HEK293 (cell line): ENCODE results near the gene ZSCAN9.

Source experiments
- CTCF ChIA-PET: fragments of 350-600 bp; formaldehyde crosslinking; extraction: SDS; loops from one replicate; lab custom pipeline; 2021; ENCODE audit warnings: antibody characterized with exemption; lab: Yijun Ruan, JAX
- POLR2A ChIA-PET: fragments of 300-600 bp; formaldehyde crosslinking; extraction: SDS; loops from one replicate; lab custom pipeline; 2020; ENCODE audit warnings: antibody characterized with exemption, inconsistent platforms; lab: Yijun Ruan, JAX
- H3K27ac ChIP-seq: fragments of 200-500 bp; sonication (Bioruptor generic); 2 replicates; pipeline ENCODE4 v1.5.1; 2014; ENCODE audit warnings: low read depth, low read length, control low read depth, inconsistent platforms; ENCODE audit errors: extremely low read depth
- H3K36me3 ChIP-seq, 2 experiments: fragments of 200-500 bp in 1 of 2; sonication (Bioruptor generic) in 1 of 2; 1 replicate in 1 of 2; 2 replicates in 1 of 2; pipeline ENCODE4 v1.5.1; 2014 to 2017; ENCODE audit warnings: inconsistent platforms in 2 of 2, low read length in 2 of 2; ENCODE audit not compliant: control insufficient read depth in 2 of 2, insufficient read depth in 1 of 2
- H3K4me1 ChIP-seq: fragments of 200-500 bp; sonication (Bioruptor generic); 2 replicates; pipeline ENCODE4 v1.5.1; 2014; ENCODE audit warnings: mild to moderate bottlenecking, low read length, inconsistent platforms; ENCODE audit not compliant: control insufficient read depth, insufficient read depth
- H3K4me3 ChIP-seq: 2 replicates; pipeline ENCODE4 v1.5.1; 2011; ENCODE audit warnings: low read depth, mild to moderate bottlenecking, control low read depth, low read length, moderate library complexity
- H3K9me3 ChIP-seq: fragments of 200-500 bp; sonication (Bioruptor generic); 2 replicates; pipeline ENCODE4 v1.5.1; 2014; ENCODE audit warnings: low read depth, low read length, inconsistent platforms; ENCODE audit not compliant: control insufficient read depth, insufficient read depth
- HOXD13 ChIP-seq: sonication (generic); formaldehyde crosslinking; IDR thresholded peaks from 2 replicates; pipeline ENCODE4 v1.8.0; 2022; ENCODE audit warnings: missing genetic modification reagents, borderline replicate concordance
- IKZF3 ChIP-seq: fragments of 450-650 bp; IDR thresholded peaks from 2 replicates; pipeline ENCODE4 v1.5.0; 2018; ENCODE audit warnings: missing biosample characterization, mild to moderate bottlenecking, missing genetic modification characterization, moderate library complexity
- KLF8 ChIP-seq: fragments of 450-650 bp; formaldehyde crosslinking; IDR thresholded peaks from 2 replicates; pipeline ENCODE4 v1.5.1; 2016; ENCODE audit warnings: missing biosample characterization, missing genetic modification characterization
- KLF9 ChIP-seq: fragments of 450-650 bp; formaldehyde crosslinking; IDR thresholded peaks from 2 replicates; pipeline ENCODE4 v1.5.1; 2016; ENCODE audit warnings: missing biosample characterization, missing genetic modification characterization, low read depth
- OVOL3 ChIP-seq: fragments of 450-650 bp; formaldehyde crosslinking; IDR thresholded peaks from 2 replicates; pipeline ENCODE4 v1.5.1; 2016; ENCODE audit warnings: missing biosample characterization, missing genetic modification characterization
- SP7 ChIP-seq: fragments of 450-650 bp; formaldehyde crosslinking; IDR thresholded peaks from 2 replicates; pipeline ENCODE4 v1.5.1; 2016; ENCODE audit warnings: missing biosample characterization, missing genetic modification characterization
- WT1 ChIP-seq: fragments of 450-650 bp; formaldehyde crosslinking; IDR thresholded peaks from 2 replicates; pipeline ENCODE4 v1.5.1; 2016; ENCODE audit warnings: missing biosample characterization, missing genetic modification characterization
- ZBTB26 ChIP-seq: fragments of 450-650 bp; formaldehyde crosslinking; optimal IDR thresholded peaks from 2 replicates; pipeline ENCODE3; 2016; ENCODE audit warnings: missing biosample characterization, mild to moderate bottlenecking, missing genetic modification characterization
- ZFHX2 ChIP-seq: fragments of 450-650 bp; formaldehyde crosslinking; conservative IDR thresholded peaks from 2 replicates; pipeline ENCODE4 v1.5.1; 2016; ENCODE audit warnings: missing biosample characterization, missing genetic modification characterization
- ZIC2 ChIP-seq: fragments of 450-650 bp; formaldehyde crosslinking; IDR thresholded peaks from 2 replicates; pipeline ENCODE4 v1.5.1; 2016; ENCODE audit warnings: missing biosample characterization, missing genetic modification characterization
- ZNF155 ChIP-seq: fragments of 450-650 bp; formaldehyde crosslinking; IDR thresholded peaks from 2 replicates; pipeline ENCODE4 v1.5.1; 2016; ENCODE audit warnings: missing biosample characterization, missing genetic modification characterization
- ZNF174 ChIP-seq: fragments of 450-650 bp; formaldehyde crosslinking; IDR thresholded peaks from 2 replicates; pipeline ENCODE4 v1.5.0; 2017; ENCODE audit warnings: missing biosample characterization, mild to moderate bottlenecking, missing genetic modification characterization
- ZNF211 ChIP-seq: fragments of 450-650 bp; formaldehyde crosslinking; IDR thresholded peaks from 2 replicates; pipeline ENCODE4 v1.5.1; 2016; ENCODE audit warnings: low read depth, missing biosample characterization, missing genetic modification characterization
- ZNF214 ChIP-seq: fragments of 450-650 bp; formaldehyde crosslinking; IDR thresholded peaks from 2 replicates; pipeline ENCODE4 v1.5.1; 2017; ENCODE audit warnings: missing biosample characterization, mild to moderate bottlenecking, missing genetic modification characterization, borderline replicate concordance
- ZNF24 ChIP-seq: fragments of 450-650 bp; formaldehyde crosslinking; IDR thresholded peaks from 2 replicates; pipeline ENCODE4 v1.5.1; 2016; ENCODE audit warnings: missing biosample characterization, missing genetic modification characterization
- ZNF350 ChIP-seq: fragments of 450-650 bp; formaldehyde crosslinking; IDR thresholded peaks from 2 replicates; pipeline ENCODE4 v1.5.0; 2017; ENCODE audit warnings: missing biosample characterization, mild to moderate bottlenecking, missing genetic modification characterization
- ZNF426 ChIP-seq: fragments of 450-650 bp; formaldehyde crosslinking; IDR thresholded peaks from 2 replicates; pipeline ENCODE4 v1.5.1; 2017; ENCODE audit warnings: missing biosample characterization, missing genetic modification characterization, mild to moderate bottlenecking, inconsistent platforms, moderate library complexity
- ZNF571 ChIP-seq: fragments of 450-650 bp; formaldehyde crosslinking; IDR thresholded peaks from 2 replicates; pipeline ENCODE4 v1.5.0; 2017; ENCODE audit warnings: missing biosample characterization, missing genetic modification characterization
- ZNF621 ChIP-seq: fragments of 450-650 bp; formaldehyde crosslinking; IDR thresholded peaks from 2 replicates; pipeline ENCODE4 v1.5.1; 2017; ENCODE audit warnings: missing biosample characterization, missing genetic modification characterization
- ZNF664 ChIP-seq: fragments of 450-650 bp; formaldehyde crosslinking; IDR thresholded peaks from 2 replicates; pipeline ENCODE4 v1.5.1; 2016; ENCODE audit warnings: missing biosample characterization, missing genetic modification characterization
- ZNF670 ChIP-seq: fragments of 450-650 bp; formaldehyde crosslinking; IDR thresholded peaks from 2 replicates; pipeline ENCODE4 v1.5.1; 2016; ENCODE audit warnings: missing biosample characterization, missing genetic modification characterization, low read depth
- ZNF677 ChIP-seq: fragments of 450-650 bp; IDR thresholded peaks from 2 replicates; pipeline ENCODE4 v1.5.0; 2018; ENCODE audit warnings: missing biosample characterization, mild to moderate bottlenecking, missing genetic modification characterization, moderate library complexity
- ZXDB ChIP-seq: fragments of 450-650 bp; formaldehyde crosslinking; IDR thresholded peaks from 2 replicates; pipeline ENCODE4 v1.5.1; 2016; ENCODE audit warnings: missing biosample characterization, missing genetic modification characterization
- TF ChIP-seq, protein P1 (sequence below): fragments of 450-650 bp; formaldehyde crosslinking; IDR thresholded peaks from 2 replicates; pipeline ENCODE4 v1.5.1; 2016; ENCODE audit warnings: missing biosample characterization, missing genetic modification characterization
- TF ChIP-seq, protein P2 (sequence below): fragments of 450-650 bp; formaldehyde crosslinking; IDR thresholded peaks from 2 replicates; pipeline ENCODE4 v1.5.1; 2017; ENCODE audit warnings: missing biosample characterization, missing genetic modification characterization
- TF ChIP-seq, protein P3 (sequence below): fragments of 450-650 bp; formaldehyde crosslinking; IDR thresholded peaks from 2 replicates; pipeline ENCODE4 v1.5.1; 2016; ENCODE audit warnings: missing biosample characterization, missing genetic modification characterization
- TF ChIP-seq, protein P4 (sequence below): fragments of 450-650 bp; formaldehyde crosslinking; IDR thresholded peaks from 2 replicates; pipeline ENCODE4 v1.5.1; 2017; ENCODE audit warnings: missing biosample characterization, missing genetic modification characterization
- TF ChIP-seq, protein P5 (sequence below): fragments of 450-650 bp; formaldehyde crosslinking; IDR thresholded peaks from 2 replicates; pipeline ENCODE4 v1.5.1; 2016; ENCODE audit warnings: missing biosample characterization, missing genetic modification characterization

ZSCAN9 gene

GRCh38 chr6:28225056-28225834 is at the start of gene ZSCAN9:
Gene ZSCAN9, plus strand, starts transcription at chr6:28225275. Its CDS starts 1,810 bp downstream, at chr6:28227085.
- CTCF ChIA-PET, result interaction anchor here (1.4 kb wide), 1 partner anchor 16 kb away, joined by 3 read pairs; no protein-coding TSS in a partner anchor
- H3K4me3 ChIP-seq, result peak within 1 kb of the TSS; percentile 74
- TF ChIP-seq ZNF211 (tag by site-specific recombination), result no peak
- TF ChIP-seq ZNF664 (tag by site-specific recombination), result no peak
- TF ChIP-seq ZNF670, result no peak
- no peak for TF ChIP-seq ZIC2 (tag by site-specific recombination)
- TF ChIP-seq, protein P1, sequence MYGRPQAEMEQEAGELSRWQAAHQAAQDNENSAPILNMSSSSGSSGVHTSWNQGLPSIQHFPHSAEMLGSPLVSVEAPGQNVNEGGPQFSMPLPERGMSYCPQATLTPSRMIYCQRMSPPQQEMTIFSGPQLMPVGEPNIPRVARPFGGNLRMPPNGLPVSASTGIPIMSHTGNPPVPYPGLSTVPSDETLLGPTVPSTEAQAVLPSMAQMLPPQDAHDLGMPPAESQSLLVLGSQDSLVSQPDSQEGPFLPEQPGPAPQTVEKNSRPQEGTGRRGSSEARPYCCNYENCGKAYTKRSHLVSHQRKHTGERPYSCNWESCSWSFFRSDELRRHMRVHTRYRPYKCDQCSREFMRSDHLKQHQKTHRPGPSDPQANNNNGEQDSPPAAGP (tag by site-specific recombination), result peak; percentile 31; the same call in 1 of the 2 replicates
- TF ChIP-seq ZNF24 (tag by site-specific recombination), result peak; percentile 49; the same call in 1 of the 2 replicates
- TF ChIP-seq ZNF621, result no peak
- TF ChIP-seq, protein P2, sequence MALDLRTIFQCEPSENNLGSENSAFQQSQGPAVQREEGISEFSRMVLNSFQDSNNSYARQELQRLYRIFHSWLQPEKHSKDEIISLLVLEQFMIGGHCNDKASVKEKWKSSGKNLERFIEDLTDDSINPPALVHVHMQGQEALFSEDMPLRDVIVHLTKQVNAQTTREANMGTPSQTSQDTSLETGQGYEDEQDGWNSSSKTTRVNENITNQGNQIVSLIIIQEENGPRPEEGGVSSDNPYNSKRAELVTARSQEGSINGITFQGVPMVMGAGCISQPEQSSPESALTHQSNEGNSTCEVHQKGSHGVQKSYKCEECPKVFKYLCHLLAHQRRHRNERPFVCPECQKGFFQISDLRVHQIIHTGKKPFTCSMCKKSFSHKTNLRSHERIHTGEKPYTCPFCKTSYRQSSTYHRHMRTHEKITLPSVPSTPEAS, result no peak; the same call in 1 of the 2 replicates
- no peak for TF ChIP-seq ZNF426 (tag by site-specific recombination)
- TF ChIP-seq, protein P3, sequence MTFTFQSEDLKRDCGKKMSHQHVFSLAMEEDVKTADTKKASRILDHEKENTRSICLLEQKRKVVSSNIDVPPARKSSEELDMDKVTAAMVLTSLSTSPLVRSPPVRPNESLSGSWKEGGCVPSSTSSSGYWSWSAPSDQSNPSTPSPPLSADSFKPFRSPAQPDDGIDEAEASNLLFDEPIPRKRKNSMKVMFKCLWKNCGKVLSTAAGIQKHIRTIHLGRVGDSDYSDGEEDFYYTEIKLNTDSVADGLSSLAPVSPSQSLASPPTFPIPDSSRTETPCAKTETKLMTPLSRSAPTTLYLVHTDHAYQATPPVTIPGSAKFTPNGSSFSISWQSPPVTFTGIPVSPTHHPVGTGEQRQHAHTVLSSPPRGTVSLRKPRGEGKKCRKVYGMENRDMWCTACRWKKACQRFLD (tag by site-specific recombination), result no peak
- TF ChIP-seq HOXD13 (CRISPR knock-in tag), result peak; percentile 54; the same call in 1 of the 2 replicates
- TF ChIP-seq, protein P4, sequence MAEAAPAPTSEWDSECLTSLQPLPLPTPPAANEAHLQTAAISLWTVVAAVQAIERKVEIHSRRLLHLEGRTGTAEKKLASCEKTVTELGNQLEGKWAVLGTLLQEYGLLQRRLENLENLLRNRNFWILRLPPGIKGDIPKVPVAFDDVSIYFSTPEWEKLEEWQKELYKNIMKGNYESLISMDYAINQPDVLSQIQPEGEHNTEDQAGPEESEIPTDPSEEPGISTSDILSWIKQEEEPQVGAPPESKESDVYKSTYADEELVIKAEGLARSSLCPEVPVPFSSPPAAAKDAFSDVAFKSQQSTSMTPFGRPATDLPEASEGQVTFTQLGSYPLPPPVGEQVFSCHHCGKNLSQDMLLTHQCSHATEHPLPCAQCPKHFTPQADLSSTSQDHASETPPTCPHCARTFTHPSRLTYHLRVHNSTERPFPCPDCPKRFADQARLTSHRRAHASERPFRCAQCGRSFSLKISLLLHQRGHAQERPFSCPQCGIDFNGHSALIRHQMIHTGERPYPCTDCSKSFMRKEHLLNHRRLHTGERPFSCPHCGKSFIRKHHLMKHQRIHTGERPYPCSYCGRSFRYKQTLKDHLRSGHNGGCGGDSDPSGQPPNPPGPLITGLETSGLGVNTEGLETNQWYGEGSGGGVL (tag by site-specific recombination), result peak; percentile 65
- peak; percentile 87 for TF ChIP-seq ZXDB (tag by site-specific recombination)
- TF ChIP-seq WT1 (tag by site-specific recombination), result peak; percentile 32; the same call in 1 of the 2 replicates
- TF ChIP-seq ZNF214 (tag by site-specific recombination), result no peak
- TF ChIP-seq IKZF3 (tag by site-specific recombination), result peak; percentile 62
- TF ChIP-seq KLF9 (tag by site-specific recombination), result peak; percentile 93
- TF ChIP-seq ZFHX2 (tag by site-specific recombination), result peak; percentile 48
- no peak for TF ChIP-seq ZNF350
- peak; percentile 84 for TF ChIP-seq KLF8 (tag by site-specific recombination)
- no peak for TF ChIP-seq ZNF677 (tag by site-specific recombination)
- TF ChIP-seq, protein P5, sequence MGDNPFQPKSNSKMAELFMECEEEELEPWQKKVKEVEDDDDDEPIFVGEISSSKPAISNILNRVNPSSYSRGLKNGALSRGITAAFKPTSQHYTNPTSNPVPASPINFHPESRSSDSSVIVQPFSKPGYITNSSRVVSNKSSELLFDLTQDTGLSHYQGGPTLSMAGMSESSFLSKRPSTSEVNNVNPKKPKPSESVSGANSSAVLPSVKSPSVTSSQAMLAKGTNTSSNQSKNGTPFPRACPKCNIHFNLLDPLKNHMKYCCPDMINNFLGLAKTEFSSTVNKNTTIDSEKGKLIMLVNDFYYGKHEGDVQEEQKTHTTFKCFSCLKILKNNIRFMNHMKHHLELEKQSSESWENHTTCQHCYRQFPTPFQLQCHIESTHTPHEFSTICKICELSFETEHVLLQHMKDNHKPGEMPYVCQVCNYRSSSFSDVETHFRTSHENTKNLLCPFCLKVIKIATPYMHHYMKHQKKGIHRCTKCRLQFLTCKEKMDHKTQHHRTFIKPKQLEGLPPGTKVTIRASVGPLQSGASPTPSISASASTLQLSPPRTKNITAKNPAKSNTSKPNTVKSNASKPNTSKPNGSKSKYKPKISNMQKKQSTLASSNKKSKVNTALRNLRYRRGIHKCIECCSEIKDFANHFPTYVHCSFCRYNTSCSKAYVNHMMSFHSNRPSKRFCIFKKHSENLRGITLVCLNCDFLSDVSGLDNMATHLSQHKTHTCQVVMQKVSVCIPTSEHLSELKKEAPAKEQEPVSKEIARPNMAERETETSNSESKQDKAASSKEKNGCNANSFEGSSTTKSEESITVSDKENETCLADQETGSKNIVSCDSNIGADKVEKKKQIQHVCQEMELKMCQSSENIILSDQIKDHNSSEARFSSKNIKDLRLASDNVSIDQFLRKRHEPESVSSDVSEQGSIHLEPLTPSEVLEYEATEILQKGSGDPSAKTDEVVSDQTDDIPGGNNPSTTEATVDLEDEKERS, result no peak
- no peak for TF ChIP-seq ZNF571 (tag by site-specific recombination)
- no peak for TF ChIP-seq ZNF155 (tag by site-specific recombination)
- TF ChIP-seq OVOL3 (tag by site-specific recombination), result no peak; the same call in 1 of the 2 replicates
- TF ChIP-seq SP7, result peak; percentile 86
- TF ChIP-seq ZNF174 (tag by site-specific recombination), result no peak
- TF ChIP-seq ZBTB26 (tag by site-specific recombination), result peak; percentile 83

More at GRCh38 chr6:28225056-28225834, at the start of gene ZSCAN9:
- POLR2A ChIA-PET, result interaction anchor here (0.9 to 2.7 kb wide), 6 partner anchors 27 to 130 kb away, joined by 3 to 13 read pairs (median 4); partner anchors contain the start of genes PGBD1, ZKSCAN4, ZKSCAN8 and ZSCAN26
- Histone ChIP-seq H3K9me3 (no peaks in the 10 kb centered on the region), H3K4me1 (peaks cover 3% of the 10 kb centered on the region; the same call in 1 of the 2 replicates), H3K36me3 (peaks cover 11 to 32% of the 10 kb centered on the region in 2 experiments), H3K27ac (peak within 1 kb of the TSS; percentile 57)
